Astrocyte (in vitro differentiated cells and primary cell): Measurements from ENCODE around the gene CEMP1. TPM values are rescaled to one million over a fixed set of nuclear protein-coding genes. Genes with fewer than 3 reads are reported as not detected.
"Not testable (repeated sequence)": the region's sequence is repeated elsewhere in the genome, so short reads cannot be mapped to it uniquely, and the experiment has no call there.

Source experiments
- DNase-seq: peaks from one replicate; pipeline ENCODE4 v3.0.0-alpha.2; 2010; ENCODE audit warnings: low read depth
- FAIRE-seq: peaks from 2 replicates; lab custom pipeline; 2011; peaks lifted over from hg19 to GRCh38; lab: Jason Lieb, UNC
- H2AFZ ChIP-seq: 2 replicates; pipeline ENCODE4 v1.6.0; 2012; ENCODE audit warnings: low read depth, low read length, inconsistent platforms
- H3K27ac ChIP-seq: 2 replicates; pipeline ENCODE4 v1.5.1; 2011; ENCODE audit warnings: low read depth, low read length, inconsistent platforms
- H3K27me3 ChIP-seq: 2 replicates; pipeline ENCODE4 v1.6.0; 2011; ENCODE audit warnings: low read length, inconsistent platforms; ENCODE audit not compliant: insufficient read depth
- H3K36me3 ChIP-seq: 2 replicates; pipeline ENCODE4 v1.5.1; 2011; ENCODE audit warnings: low read length, inconsistent platforms; ENCODE audit not compliant: insufficient read depth
- H3K4me1 ChIP-seq: 2 replicates; pipeline ENCODE4 v1.5.1; 2011; ENCODE audit warnings: low read length, inconsistent platforms; ENCODE audit not compliant: insufficient read depth
- H3K4me2 ChIP-seq: 2 replicates; pipeline ENCODE4 v1.6.0; 2012; ENCODE audit warnings: low read length, inconsistent platforms
- H3K4me3 ChIP-seq: 2 replicates; pipeline ENCODE4 v1.5.1; 2011; ENCODE audit warnings: low read depth, mild to moderate bottlenecking, low read length, inconsistent platforms; ENCODE audit not compliant: insufficient read depth
- H3K79me2 ChIP-seq: 2 replicates; pipeline ENCODE4 v1.6.0; 2012; ENCODE audit warnings: mild to moderate bottlenecking, low read length, inconsistent platforms; ENCODE audit not compliant: insufficient read depth
- H3K9ac ChIP-seq: 2 replicates; pipeline ENCODE4 v1.6.0; 2012; ENCODE audit warnings: mild to moderate bottlenecking, low read length, inconsistent platforms
- H3K9me3 ChIP-seq: 2 replicates; pipeline ENCODE4 v1.5.1; 2012; ENCODE audit warnings: low read depth, mild to moderate bottlenecking, low read length, inconsistent platforms; ENCODE audit not compliant: insufficient read depth
- H4K20me1 ChIP-seq: 2 replicates; pipeline ENCODE4 v1.6.0; 2012; ENCODE audit warnings: low read length, inconsistent platforms; ENCODE audit not compliant: insufficient read depth
- H3K27ac Mint-ChIP-seq: one replicate; pipeline ENCODE4 v1.8.0; 2021; ENCODE audit warnings: mild to moderate bottlenecking, mixed read lengths; ENCODE audit not compliant: unreplicated experiment
- H3K27me3 Mint-ChIP-seq: one replicate; pipeline ENCODE4 v1.8.0; 2021; ENCODE audit warnings: low read depth, mixed read lengths; ENCODE audit not compliant: unreplicated experiment
- H3K36me3 Mint-ChIP-seq: one replicate; pipeline ENCODE4 v1.8.0; 2021; ENCODE audit warnings: low read depth, mixed read lengths; ENCODE audit not compliant: unreplicated experiment
- H3K4me1 Mint-ChIP-seq: one replicate; pipeline ENCODE4 v1.8.0; 2021; ENCODE audit warnings: low read depth, mixed read lengths; ENCODE audit not compliant: unreplicated experiment
- H3K4me3 Mint-ChIP-seq: one replicate; pipeline ENCODE4 v1.8.0; 2021; ENCODE audit warnings: mild to moderate bottlenecking, moderate library complexity, mixed read lengths; ENCODE audit not compliant: unreplicated experiment
- H3K9me3 Mint-ChIP-seq: one replicate; pipeline ENCODE4 v1.8.0; 2021; ENCODE audit warnings: mild to moderate bottlenecking, mixed read lengths; ENCODE audit not compliant: unreplicated experiment
- total RNA-seq: library from RNA; stranded (reverse); gene quantifications from 2 replicates; pipeline ENCODE4 v1.2.1, GENCODE V29; 2021

The CEMP1 gene
- total RNA-seq, 1 donor from 2014 or later = not detected

- DNase-seq, H3K27ac ChIP-seq, H3K36me3 Mint-ChIP-seq, H3K9ac ChIP-seq, H3K4me1 ChIP-seq, H3K9me3 ChIP-seq, H3K27me3 ChIP-seq, H3K36me3 ChIP-seq, H3K4me1 Mint-ChIP-seq, H4K20me1 ChIP-seq, H3K4me2 ChIP-seq, H3K4me3 Mint-ChIP-seq, FAIRE-seq, H3K4me3 ChIP-seq, H2AFZ ChIP-seq, H3K27me3 Mint-ChIP-seq, H3K79me2 ChIP-seq, H3K9me3 Mint-ChIP-seq, H3K27ac Mint-ChIP-seq: not testable (repeated sequence)
Measured at GRCh38 chr16:2575839-2576238, 44.6 kb upstream of the CEMP1 start.

- not testable (repeated sequence) for H3K27ac Mint-ChIP-seq, H3K27me3 ChIP-seq, DNase-seq, H3K4me2 ChIP-seq, H3K4me1 Mint-ChIP-seq, H3K4me3 Mint-ChIP-seq, H3K9ac ChIP-seq, H4K20me1 ChIP-seq, H3K36me3 Mint-ChIP-seq, H3K79me2 ChIP-seq, H3K27me3 Mint-ChIP-seq, H3K27ac ChIP-seq, H3K4me3 ChIP-seq, H3K4me1 ChIP-seq, H3K9me3 Mint-ChIP-seq, H3K9me3 ChIP-seq, H3K36me3 ChIP-seq, H2AFZ ChIP-seq
- FAIRE-seq = peak; percentile 56
Measured at GRCh38 chr16:2572704-2573103, 41.5 kb upstream of the CEMP1 start.

GRCh38 chr16:2568573-2568972 lies 37.4 kb upstream of the CEMP1 start:
- not testable (repeated sequence) for H3K4me3 Mint-ChIP-seq, H3K4me1 Mint-ChIP-seq, H3K79me2 ChIP-seq, H3K9me3 Mint-ChIP-seq, H3K4me3 ChIP-seq, H3K27ac Mint-ChIP-seq, H3K36me3 Mint-ChIP-seq, H3K27me3 Mint-ChIP-seq, H3K4me2 ChIP-seq, DNase-seq, H3K9ac ChIP-seq, H4K20me1 ChIP-seq, H3K4me1 ChIP-seq, H3K9me3 ChIP-seq, H3K27me3 ChIP-seq, FAIRE-seq, H2AFZ ChIP-seq, H3K27ac ChIP-seq, H3K36me3 ChIP-seq

- H3K79me2 ChIP-seq, H3K9me3 ChIP-seq, H3K4me2 ChIP-seq, FAIRE-seq, H3K36me3 ChIP-seq, H3K9ac ChIP-seq, H3K27me3 Mint-ChIP-seq, H3K27ac Mint-ChIP-seq, H3K27ac ChIP-seq, DNase-seq, H4K20me1 ChIP-seq, H3K27me3 ChIP-seq, H3K4me1 Mint-ChIP-seq, H3K4me3 ChIP-seq, H3K9me3 Mint-ChIP-seq, H3K4me3 Mint-ChIP-seq, H3K36me3 Mint-ChIP-seq, H2AFZ ChIP-seq, H3K4me1 ChIP-seq: not testable (repeated sequence)
Measured at GRCh38 chr16:2567506-2567905, 36.3 kb upstream of the CEMP1 start.

- not testable (repeated sequence) for FAIRE-seq, DNase-seq
Measured at GRCh38 chr16:2560798-2561133, 29.6 kb upstream of the CEMP1 start.

GRCh38 chr16:2560131-2560797 lies 29.1 kb upstream of the CEMP1 start:
- H3K27ac ChIP-seq, FAIRE-seq, H3K36me3 Mint-ChIP-seq, H3K27me3 Mint-ChIP-seq, DNase-seq, H3K4me1 Mint-ChIP-seq, H3K9me3 Mint-ChIP-seq, H3K9ac ChIP-seq, H3K36me3 ChIP-seq, H3K27ac Mint-ChIP-seq, H3K4me2 ChIP-seq, H3K4me3 ChIP-seq, H2AFZ ChIP-seq, H3K9me3 ChIP-seq, H3K79me2 ChIP-seq, H3K4me1 ChIP-seq, H3K27me3 ChIP-seq, H3K4me3 Mint-ChIP-seq, H4K20me1 ChIP-seq: not testable (repeated sequence)

More at GRCh38 chr16:2560798-2561133, 29.6 kb upstream of the CEMP1 start:
- not testable (repeated sequence) for H3K4me3 Mint-ChIP-seq, H3K4me3 ChIP-seq, H3K4me2 ChIP-seq, H3K9me3 Mint-ChIP-seq, H3K36me3 ChIP-seq, H3K27me3 Mint-ChIP-seq, H3K4me1 ChIP-seq, H3K4me1 Mint-ChIP-seq, H3K36me3 Mint-ChIP-seq, H2AFZ ChIP-seq, H4K20me1 ChIP-seq, H3K79me2 ChIP-seq, H3K27me3 ChIP-seq, H3K9me3 ChIP-seq, H3K27ac Mint-ChIP-seq, H3K27ac ChIP-seq, H3K9ac ChIP-seq
